ENCODE data around the gene OPA1.
"Not testable (repeated sequence)": the region's sequence is repeated elsewhere in the genome, so short reads cannot be mapped to it uniquely, and the experiment has no call there.

The OPA1 gene

DNA sequence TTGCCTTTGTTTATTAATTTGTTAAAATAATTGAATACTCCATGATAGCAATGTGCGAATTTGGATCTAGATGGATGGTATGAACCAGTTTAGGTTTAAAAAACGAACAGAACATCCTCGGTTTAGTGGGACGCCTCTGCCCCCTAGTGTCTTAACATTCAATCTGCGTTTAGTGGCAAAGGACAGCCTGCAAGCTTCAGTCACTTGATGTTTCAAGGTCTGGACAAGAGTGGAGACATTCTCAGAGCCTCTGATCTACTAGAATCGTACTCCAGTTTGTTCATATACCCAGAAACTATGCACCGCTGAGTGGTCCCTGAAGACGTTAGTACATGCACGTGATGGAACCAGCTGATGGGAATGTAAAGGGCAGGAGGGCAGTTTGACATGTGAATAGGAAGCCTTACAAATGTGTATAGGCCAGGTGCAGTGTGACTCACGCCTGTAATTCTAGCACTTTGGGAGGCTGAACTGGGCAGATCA, 20.5 kb upstream of the OPA1 start:
- no peaks in the 10 kb centered on the region for H3K4me1 Mint-ChIP-seq
- H3K4me3 Mint-ChIP-seq, result no peak overlapping the region
- no peaks in the 10 kb centered on the region for H3K9me3 Mint-ChIP-seq
- H3K36me3 Mint-ChIP-seq, result no peaks in the 10 kb centered on the region
- H3K27ac Mint-ChIP-seq, result no peak overlapping the region
- H3K27me3 Mint-ChIP-seq, result no peaks in the 10 kb centered on the region

DNA sequence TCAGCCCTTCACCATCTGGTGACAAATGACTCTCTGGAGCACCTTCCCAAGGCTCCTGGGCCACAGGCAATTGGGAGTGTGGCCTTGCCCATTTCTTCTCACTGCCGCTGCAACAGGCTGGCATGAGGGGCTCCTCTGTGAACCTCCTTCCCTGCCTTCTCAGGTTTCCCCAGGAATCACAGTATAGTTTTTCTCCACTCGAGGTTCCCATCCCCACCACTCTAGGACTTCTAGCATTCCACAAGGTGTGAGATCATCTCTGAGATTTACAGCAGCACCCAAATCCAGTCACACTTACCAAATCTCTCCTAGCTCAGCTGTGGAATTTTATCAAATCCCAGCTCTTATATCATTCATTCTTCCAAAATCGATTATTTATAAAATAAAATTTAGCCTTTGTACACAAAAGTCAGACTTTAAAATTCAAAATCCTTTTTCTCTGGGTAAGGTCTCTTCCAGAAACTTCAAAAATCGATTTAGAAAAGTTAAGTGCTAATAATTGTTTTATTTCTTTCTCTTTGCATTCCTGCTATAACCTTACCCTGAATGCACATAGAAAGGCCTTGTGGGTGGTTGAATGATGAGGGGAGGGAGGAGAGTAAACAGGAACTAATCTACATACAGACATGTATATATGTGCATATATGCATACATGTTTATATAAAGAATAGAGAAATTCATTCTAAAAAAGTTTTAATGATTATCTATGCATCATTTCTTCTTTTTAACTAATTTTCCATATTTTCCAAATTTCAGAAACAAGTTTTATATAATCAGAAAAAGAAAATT, 19.4 kb upstream of the OPA1 start:
- no peaks in the 10 kb centered on the region for H3K36me3 Mint-ChIP-seq
- H3K27ac Mint-ChIP-seq, result no peak overlapping the region
- H3K9me3 Mint-ChIP-seq, result no peaks in the 10 kb centered on the region
- no peaks in the 10 kb centered on the region for H3K27me3 Mint-ChIP-seq
- H3K4me1 Mint-ChIP-seq, result no peaks in the 10 kb centered on the region
- no peak overlapping the region for H3K4me3 Mint-ChIP-seq

- Mint-ChIP-seq H3K36me3 (no peaks in the 10 kb centered on the region), H3K27me3 (no peaks in the 10 kb centered on the region), H3K4me3 (no peak overlapping the region), H3K4me1 (no peaks in the 10 kb centered on the region), H3K27ac (no peak overlapping the region), H3K9me3 (no peaks in the 10 kb centered on the region)
Measured at GRCh38 chr3:193574488-193575070, 18.4 kb upstream of the OPA1 start.

GRCh38 chr3:193585530-193585929, 7.5 kb upstream of the OPA1 start:
- H3K27me3 Mint-ChIP-seq, result no peaks in the 10 kb centered on the region
- H3K4me1 Mint-ChIP-seq, result no peaks in the 10 kb centered on the region
- H3K9me3 Mint-ChIP-seq, result no peaks in the 10 kb centered on the region
- H3K4me3 Mint-ChIP-seq, result no peak overlapping the region
- H3K27ac Mint-ChIP-seq, result no peak overlapping the region
- no peaks in the 10 kb centered on the region for H3K36me3 Mint-ChIP-seq

- H3K4me3 Mint-ChIP-seq, result no peak overlapping the region
- no peaks in the 10 kb centered on the region for H3K27me3 Mint-ChIP-seq
- no peaks in the 10 kb centered on the region for H3K9me3 Mint-ChIP-seq
- peaks cover 2% of the 10 kb centered on the region for H3K4me1 Mint-ChIP-seq
- H3K27ac Mint-ChIP-seq, result no peak overlapping the region
- H3K36me3 Mint-ChIP-seq, result no peaks in the 10 kb centered on the region
Measured at GRCh38 chr3:193586526-193586925, 6.5 kb upstream of the OPA1 start.

DNA sequence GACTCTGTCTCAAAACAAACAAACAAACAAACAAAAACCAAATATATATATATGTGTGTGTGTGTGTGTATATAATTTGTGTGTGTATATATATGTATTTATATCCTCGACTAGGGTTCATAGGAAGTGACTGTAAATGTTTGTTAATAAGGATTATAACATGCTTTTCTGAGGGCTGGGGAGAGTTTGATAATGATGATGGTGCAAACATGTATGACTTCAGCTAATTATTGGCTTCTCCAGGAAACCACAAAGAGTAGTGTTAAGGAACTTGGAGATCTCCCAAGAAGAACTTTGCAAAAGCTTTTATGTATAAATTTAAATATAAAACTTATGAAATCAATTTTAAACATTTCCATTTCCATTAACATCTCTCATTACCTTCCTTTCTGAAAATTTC, 3.9 kb upstream of the OPA1 start:
- no peak overlapping the region for H3K27ac Mint-ChIP-seq
- H3K27me3 Mint-ChIP-seq, result no peaks in the 10 kb centered on the region
- no peaks in the 10 kb centered on the region for H3K9me3 Mint-ChIP-seq
- peaks cover 22% of the 10 kb centered on the region for H3K4me1 Mint-ChIP-seq
- no peaks in the 10 kb centered on the region for H3K36me3 Mint-ChIP-seq
- H3K4me3 Mint-ChIP-seq, result no peak overlapping the region

DNA sequence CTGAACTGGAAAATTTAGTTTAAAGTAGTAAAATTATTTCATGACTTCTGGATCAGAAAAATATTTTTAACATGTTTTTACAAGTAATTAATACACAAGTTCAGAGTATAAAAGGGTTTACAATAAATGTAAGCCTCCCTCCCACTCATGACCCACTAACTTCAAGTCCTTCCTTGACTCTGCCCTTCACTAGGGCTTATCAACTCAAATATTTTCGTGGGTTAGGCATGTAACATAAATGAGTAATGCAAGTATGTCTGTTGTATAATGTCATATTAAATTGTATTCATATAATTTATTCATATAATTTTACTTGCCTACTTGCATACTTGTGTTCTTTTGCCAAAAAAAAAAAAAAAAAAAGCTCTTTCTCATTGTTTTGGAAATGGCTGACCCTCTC, 3.4 kb upstream of the OPA1 start:
- H3K4me3 Mint-ChIP-seq, result no peak overlapping the region

DNA sequence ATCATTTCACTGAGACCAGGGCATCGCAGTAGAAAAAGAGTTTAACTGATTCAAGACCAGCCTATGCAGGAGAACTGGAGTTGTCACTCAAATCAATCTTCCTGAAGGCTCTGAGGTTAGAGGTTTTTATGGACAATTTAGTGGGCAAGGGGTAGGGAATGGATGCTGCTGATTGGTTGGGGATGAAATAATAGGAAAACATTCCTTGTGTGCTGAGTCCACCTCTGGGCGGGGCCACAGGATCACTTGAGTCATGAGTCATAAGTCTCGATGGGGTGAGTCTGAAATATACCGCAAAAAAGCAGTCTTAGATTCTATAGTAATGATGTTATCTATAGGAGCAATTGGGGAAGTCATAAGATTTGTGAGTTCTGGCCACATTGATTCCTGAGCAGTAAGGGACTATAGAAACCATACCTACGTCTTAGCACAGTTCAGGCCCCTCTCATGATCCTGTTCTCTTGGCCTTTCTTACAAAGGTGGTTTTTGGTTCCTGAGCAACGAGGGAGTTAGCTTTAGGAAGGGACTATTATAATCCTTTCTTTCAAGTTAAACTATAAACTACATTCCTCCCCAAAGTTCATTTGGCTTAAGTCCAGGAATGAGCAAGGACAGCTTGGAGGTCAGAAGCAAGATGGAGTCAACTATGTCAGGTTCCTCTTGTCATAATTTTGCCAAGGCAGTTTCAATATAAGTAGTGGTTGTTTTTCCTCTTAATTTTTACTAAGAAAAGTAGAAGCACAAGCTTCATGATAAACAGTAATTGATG, 2.7 kb upstream of the OPA1 start:
- Mint-ChIP-seq H3K27me3 (no peaks in the 10 kb centered on the region), H3K9me3 (no peaks in the 10 kb centered on the region), H3K36me3 (no peaks in the 10 kb centered on the region), H3K27ac (no peak overlapping the region), H3K4me3 (no peak overlapping the region), H3K4me1 (peaks cover 33% of the 10 kb centered on the region)

More for the DNA sequence above, 3.4 kb upstream of the OPA1 start:
- Mint-ChIP-seq H3K27ac (no peak overlapping the region), H3K36me3 (no peaks in the 10 kb centered on the region), H3K4me1 (peaks cover 27% of the 10 kb centered on the region), H3K9me3 (no peaks in the 10 kb centered on the region), H3K27me3 (no peaks in the 10 kb centered on the region)

GRCh38 chr3:193593668-193594030, 641 bp downstream of the OPA1 start:
- Mint-ChIP-seq H3K27me3 (no peaks in the 10 kb centered on the region), H3K4me3 (peak overlapping the region; percentile 98), H3K27ac (peak overlapping the region; percentile 98), H3K4me1 (peaks cover 60% of the 10 kb centered on the region), H3K9me3 (no peaks in the 10 kb centered on the region), H3K36me3 (peaks cover 7% of the 10 kb centered on the region)

- peaks cover 12% of the 10 kb centered on the region for H3K36me3 Mint-ChIP-seq
- H3K9me3 Mint-ChIP-seq, result no peaks in the 10 kb centered on the region
- H3K4me3 Mint-ChIP-seq, result peak overlapping the region; percentile 98
- peaks cover 75% of the 10 kb centered on the region for H3K4me1 Mint-ChIP-seq
- H3K27ac Mint-ChIP-seq, result no peak overlapping the region
- no peaks in the 10 kb centered on the region for H3K27me3 Mint-ChIP-seq
Measured at GRCh38 chr3:193594946-193595689, 2.1 kb downstream of the OPA1 start.

DNA sequence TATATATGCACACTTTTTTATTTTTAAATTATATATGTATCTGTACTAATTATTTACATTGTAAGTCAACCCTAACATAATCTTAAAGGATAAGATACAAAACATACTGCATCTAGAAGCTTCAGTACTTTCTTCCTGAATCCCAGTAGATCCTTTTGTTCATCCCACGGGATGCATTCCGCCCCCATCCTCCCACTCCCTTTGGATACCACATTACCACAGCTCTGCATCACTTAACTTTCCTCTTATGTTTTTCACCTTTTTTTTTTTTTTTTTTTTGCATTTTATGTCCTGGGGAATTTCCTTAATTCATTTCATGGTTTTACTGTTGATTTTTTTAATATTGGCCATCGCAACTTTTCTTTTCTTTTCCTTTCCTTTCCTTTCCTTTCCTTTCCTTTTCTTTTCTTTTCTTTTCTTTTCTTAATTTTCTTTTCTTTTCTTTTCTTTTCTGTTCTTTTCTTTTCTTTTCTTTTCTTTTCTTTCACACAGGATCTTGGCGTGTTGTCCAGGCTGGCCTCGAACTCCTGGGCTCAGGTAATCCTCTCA, 3.0 kb downstream of the OPA1 start:
- no peaks in the 10 kb centered on the region for H3K9me3 Mint-ChIP-seq
- no peak overlapping the region for H3K27ac Mint-ChIP-seq
- H3K4me3 Mint-ChIP-seq, result peak overlapping the region; percentile 70
- peaks cover 15% of the 10 kb centered on the region for H3K36me3 Mint-ChIP-seq
- no peaks in the 10 kb centered on the region for H3K27me3 Mint-ChIP-seq
- H3K4me1 Mint-ChIP-seq, result peaks cover 84% of the 10 kb centered on the region

- Mint-ChIP-seq H3K36me3 (peaks cover 15% of the 10 kb centered on the region), H3K9me3 (no peaks in the 10 kb centered on the region), H3K27ac (peak overlapping the region; percentile 37), H3K27me3 (no peaks in the 10 kb centered on the region), H3K4me3 (no peak overlapping the region), H3K4me1 (peaks cover 87% of the 10 kb centered on the region)
Measured at GRCh38 chr3:193598202-193598601, 5.2 kb downstream of the OPA1 start.

GRCh38 chr3:193599393-193599792, 6.4 kb downstream of the OPA1 start:
- Mint-ChIP-seq H3K27ac (no peak overlapping the region), H3K4me3 (no peak overlapping the region), H3K36me3 (peaks cover 15% of the 10 kb centered on the region), H3K27me3 (no peaks in the 10 kb centered on the region), H3K4me1 (peaks cover 88% of the 10 kb centered on the region), H3K9me3 (no peaks in the 10 kb centered on the region)

DNA sequence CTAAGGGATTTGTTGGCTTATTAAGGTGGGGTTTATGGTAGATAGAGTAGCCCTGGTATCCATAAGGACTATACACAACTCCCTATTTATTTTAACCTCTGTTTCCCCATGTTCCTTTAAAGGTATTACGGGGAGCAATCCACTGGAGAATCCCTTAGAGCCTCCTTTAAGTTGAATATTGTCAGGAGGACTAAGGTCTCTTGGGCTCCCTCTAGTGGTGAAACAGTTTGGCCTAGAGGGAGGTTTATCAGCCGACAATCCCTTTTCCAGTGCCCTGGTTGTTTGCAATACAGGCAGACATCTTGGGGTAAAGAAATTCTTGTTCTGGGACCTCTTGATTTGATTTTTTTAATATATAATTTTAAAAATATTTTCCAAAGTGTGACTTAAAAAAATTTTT, 12.9 kb downstream of the OPA1 start:
- Mint-ChIP-seq H3K36me3 (peaks cover 5% of the 10 kb centered on the region), H3K9me3 (no peaks in the 10 kb centered on the region), H3K4me3 (no peak overlapping the region), H3K4me1 (peaks cover 61% of the 10 kb centered on the region), H3K27ac (no peak overlapping the region), H3K27me3 (no peaks in the 10 kb centered on the region)

DNA sequence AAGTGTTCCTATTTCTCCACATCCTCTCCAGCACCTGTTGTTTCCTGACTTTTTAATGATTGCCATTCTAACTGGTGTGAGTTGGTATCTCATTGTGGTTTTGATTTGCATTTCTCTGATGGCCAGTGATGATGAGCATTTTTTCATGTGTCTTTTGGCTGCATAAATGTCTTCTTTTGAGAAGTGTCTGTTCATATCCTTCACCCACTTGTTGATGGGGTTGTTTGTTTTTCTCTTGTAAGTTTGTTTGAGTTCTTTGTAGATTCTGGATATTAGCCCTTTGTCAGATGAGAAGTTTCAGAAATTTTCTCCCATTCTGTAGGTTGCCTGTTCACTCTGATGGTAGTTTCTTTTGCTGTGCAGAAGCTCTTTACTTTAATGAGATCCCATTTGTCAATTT, 13.9 kb downstream of the OPA1 start:
- not testable (repeated sequence) for H3K9me3 Mint-ChIP-seq, H3K36me3 Mint-ChIP-seq, H3K27ac Mint-ChIP-seq, H3K27me3 Mint-ChIP-seq, H3K4me3 Mint-ChIP-seq
- peaks cover 51% of the 10 kb centered on the region for H3K4me1 Mint-ChIP-seq

All from activated naive CD4-positive, alpha-beta T cell treated with anti-CD3 and anti-CD28 coated beads, Interleukin-2, amount 50 U/mL, for 24 hours (primary cell).